ENCODE results near the gene PCBP2.

The PCBP2 gene

GRCh38 chr12:53466640-53467039 lies 14.7 kb downstream of the PCBP2 start:
- DNase-seq: no peak
- H3K27ac ChIP-seq: no peak overlapping the region
- intact Hi-C loops (cut with DNase I; ENCODE audit: low total_unique reads): loop anchor here (10.0 kb wide), 1 partner anchor 868 kb away; no protein-coding TSS in a partner anchor
- no peak for TF ChIP-seq CTCF (IDR thresholded peaks at IDR 0.05)
- no peaks in the 10 kb centered on the region for H3K27me3 ChIP-seq
- peaks cover 0 to 10% (median 0%) of the 10 kb centered on the region in 4 donors for H3K4me1 ChIP-seq
- H3K9me3 ChIP-seq: no peaks in the 10 kb centered on the region
- H3K36me3 ChIP-seq: peaks cover 100% of the 10 kb centered on the region in 3 donors
- H3K4me3 ChIP-seq: no peak overlapping the region

GRCh38 chr12:53467082-53467481 lies 15.2 kb downstream of the PCBP2 start:
- intact Hi-C loops (cut with DNase I; ENCODE audit: low total_unique reads): loop anchor here (10.0 kb wide), 1 partner anchor 868 kb away; no protein-coding TSS in a partner anchor
- no peak for DNase-seq
- Histone ChIP-seq H3K36me3 (peaks cover 100% of the 10 kb centered on the region in 3 donors), H3K27me3 (no peaks in the 10 kb centered on the region), H3K9me3 (no peaks in the 10 kb centered on the region), H3K4me3 (no peak overlapping the region), H3K4me1 (peaks cover 0 to 14% (median 0%) of the 10 kb centered on the region in 4 donors), H3K27ac (no peak overlapping the region)
- TF ChIP-seq CTCF (IDR thresholded peaks at IDR 0.05): no peak

- peaks cover 100% of the 10 kb centered on the region in 3 donors for H3K36me3 ChIP-seq
- H3K9me3 ChIP-seq: no peaks in the 10 kb centered on the region
- H3K27me3 ChIP-seq: no peaks in the 10 kb centered on the region
- H3K27ac ChIP-seq: no peak overlapping the region
- DNase-seq: no peak
- intact Hi-C loops (cut with DNase I; ENCODE audit: low total_unique reads): loop anchor here (10.0 kb wide), 1 partner anchor 867 kb away; no protein-coding TSS in a partner anchor
- H3K4me3 ChIP-seq: no peak overlapping the region
- TF ChIP-seq CTCF (IDR thresholded peaks at IDR 0.05): no peak
- H3K4me1 ChIP-seq: peaks cover 0 to 21% (median 0%) of the 10 kb centered on the region in 4 donors
These were observed 16.0 kb downstream of the PCBP2 start for GRCh38 chr12:53467880-53468279.

- intact Hi-C loops (cut with DNase I; ENCODE audit: low total_unique reads): loop anchor here (10.0 kb wide), 1 partner anchor 867 kb away; no protein-coding TSS in a partner anchor
- no peak for DNase-seq
- peaks cover 0 to 25% (median 0%) of the 10 kb centered on the region in 4 donors for H3K4me1 ChIP-seq
- no peak overlapping the region for H3K27ac ChIP-seq
- no peak overlapping the region for H3K4me3 ChIP-seq
- peaks cover 100% of the 10 kb centered on the region in 3 donors for H3K36me3 ChIP-seq
- TF ChIP-seq CTCF (IDR thresholded peaks at IDR 0.05): no peak
- no peaks in the 10 kb centered on the region for H3K9me3 ChIP-seq
- H3K27me3 ChIP-seq: no peaks in the 10 kb centered on the region
These were observed 16.4 kb downstream of the PCBP2 start for GRCh38 chr12:53468282-53468681.

- H3K4me3 ChIP-seq: no peak overlapping the region
- H3K36me3 ChIP-seq: peaks cover 95 to 100% (median 97%) of the 10 kb centered on the region in 3 donors
These were observed 20.2 kb downstream of the PCBP2 start for GRCh38 chr12:53472056-53472582.

More at GRCh38 chr12:53472056-53472582, 20.2 kb downstream of the PCBP2 start:
- Histone ChIP-seq H3K9me3 (no peaks in the 10 kb centered on the region), H3K4me1 (peaks cover 0 to 33% (median 0%) of the 10 kb centered on the region in 4 donors), H3K27me3 (no peaks in the 10 kb centered on the region), H3K27ac (peak overlapping the region in 1 of 2 donors; percentile 33)
- TF ChIP-seq CTCF (IDR thresholded peaks at IDR 0.05): no peak
- intact Hi-C loops (cut with DNase I; ENCODE audit: low total_unique reads): no loop called here
- DNase-seq: no peak
